ENCODE measurements around the gene FASLG. TPM values are rescaled to one million over a fixed set of nuclear protein-coding genes. Genes with fewer than 3 reads are reported as not detected.
"Not testable (repeated sequence)": the region's sequence is repeated elsewhere in the genome, so short reads cannot be mapped to it uniquely, and the experiment has no call there.

FASLG gene
- total RNA-seq, 4 donors from 2014 or later = 0.15 to 0.57 (median 0.21) TPM; not detected in 1

- DNase-seq = no peak
- 52 to 61% methylated on average over 3 of the region's 3 CpGs for WGBS, 2 donors
- no peaks in the 10 kb centered on the region for H3K4me1 ChIP-seq
- no peak overlapping the region for H3K27ac ChIP-seq
- no peak overlapping the region for H3K4me3 ChIP-seq
- no peaks in the 10 kb centered on the region for H3K27me3 ChIP-seq
- no peaks in the 10 kb centered on the region for H3K36me3 ChIP-seq
- intact Hi-C loops (cut with DNase I) = no loop called here
- H3K9me3 ChIP-seq = peaks cover 0 to 22% (median 14%) of the 10 kb centered on the region in 3 donors
- TF ChIP-seq POLR2A (IDR thresholded peaks at IDR 0.05) (no peak), CTCF (IDR thresholded peaks at IDR 0.05) (no peak)
Measured at GRCh38 chr1:172616636-172617035, 42.3 kb upstream of the FASLG start.

GRCh38 chr1:172620603-172621002 lies 38.3 kb upstream of the FASLG start:
- H3K36me3 ChIP-seq; intact Hi-C loops (cut with DNase I); H3K4me3 ChIP-seq; DNase-seq; H3K27me3 ChIP-seq; H3K4me1 ChIP-seq; H3K27ac ChIP-seq: not testable (repeated sequence)
- H3K9me3 ChIP-seq = peaks cover 0 to 22% (median 14%) of the 10 kb centered on the region in 3 donors
- WGBS, 2 donors = 87 to 95% methylated on average over 9 of the region's 9 CpGs

GRCh38 chr1:172622541-172622940 lies 36.4 kb upstream of the FASLG start:
- intact Hi-C loops (cut with DNase I) = no loop called here
- no peaks in the 10 kb centered on the region for H3K27me3 ChIP-seq
- H3K4me1 ChIP-seq = no peaks in the 10 kb centered on the region
- H3K4me3 ChIP-seq = no peak overlapping the region
- no peaks in the 10 kb centered on the region for H3K36me3 ChIP-seq
- no peak for TF ChIP-seq POLR2A (IDR thresholded peaks at IDR 0.05)
- TF ChIP-seq CTCF (IDR thresholded peaks at IDR 0.05) = no peak
- no peak overlapping the region for H3K27ac ChIP-seq
- H3K9me3 ChIP-seq = peaks cover 0 to 22% (median 14%) of the 10 kb centered on the region in 3 donors
- DNase-seq = no peak
- 73 to 74% methylated on average over 3 of the region's 3 CpGs for WGBS, 2 donors

- 80 to 93% methylated on average over 3 of the region's 3 CpGs for whole genome bisulfite sequencing, 2 donors
- H3K27me3 ChIP-seq = no peaks in the 10 kb centered on the region
- no peaks in the 10 kb centered on the region for H3K36me3 ChIP-seq
- intact Hi-C loops (cut with DNase I) = no loop called here
- TF ChIP-seq CTCF (IDR thresholded peaks at IDR 0.05) (no peak), POLR2A (IDR thresholded peaks at IDR 0.05) (no peak)
- no peaks in the 10 kb centered on the region for H3K4me1 ChIP-seq
- H3K27ac ChIP-seq = no peak overlapping the region
- H3K9me3 ChIP-seq = peaks cover 0 to 22% (median 14%) of the 10 kb centered on the region in 3 donors
- DNase-seq = no peak
- no peak overlapping the region for H3K4me3 ChIP-seq
Measured at GRCh38 chr1:172623748-172624147, 35.2 kb upstream of the FASLG start.

- WGBS, 2 donors = 59 to 74% methylated on average over 3 of the region's 3 CpGs
- no peaks in the 10 kb centered on the region for H3K36me3 ChIP-seq
- no peak overlapping the region for H3K4me3 ChIP-seq
- intact Hi-C loops (cut with DNase I) = no loop called here
- TF ChIP-seq POLR2A (IDR thresholded peaks at IDR 0.05) (no peak), CTCF (IDR thresholded peaks at IDR 0.05) (no peak)
- H3K27ac ChIP-seq = no peak overlapping the region
- no peaks in the 10 kb centered on the region for H3K4me1 ChIP-seq
- no peaks in the 10 kb centered on the region for H3K9me3 ChIP-seq
- H3K27me3 ChIP-seq = no peaks in the 10 kb centered on the region
- DNase-seq = no peak
Measured at GRCh38 chr1:172626845-172627244, 32.1 kb upstream of the FASLG start.

GRCh38 chr1:172627702-172628101 lies 31.2 kb upstream of the FASLG start:
- H3K27me3 ChIP-seq = no peaks in the 10 kb centered on the region
- no peak for DNase-seq
- no peaks in the 10 kb centered on the region for H3K9me3 ChIP-seq
- 65 to 77% methylated on average over 3 of the region's 3 CpGs for WGBS, 2 donors
- no peak overlapping the region for H3K4me3 ChIP-seq
- no peaks in the 10 kb centered on the region for H3K36me3 ChIP-seq
- H3K27ac ChIP-seq = no peak overlapping the region
- H3K4me1 ChIP-seq = no peaks in the 10 kb centered on the region
- intact Hi-C loops (cut with DNase I) = no loop called here
- TF ChIP-seq POLR2A (IDR thresholded peaks at IDR 0.05) = no peak
- no peak for TF ChIP-seq CTCF (IDR thresholded peaks at IDR 0.05)
